Tibial nerve (tissue), 4 donors: ENCODE measurements around the gene H2AZ2. TPM values are rescaled to one million over a fixed set of nuclear protein-coding genes. Genes with fewer than 3 reads are reported as not detected.

Experiments
- DNase-seq, 2 donors: peaks; one replicate each; pipeline ENCODE4 v3.0.0-alpha.2; 2019; ENCODE audit warnings: low spot score in 2 of 2
- H3K27ac ChIP-seq, 4 donors: fragments of 200-600 bp; sonication (generic) in 3 of 4; one replicate each; pipeline ENCODE4 v1.5.1; 2017 to 2019; ENCODE audit warnings: mild to moderate bottlenecking in 1 of 4
- H3K27me3 ChIP-seq, 2 donors: fragments of 200-600 bp; sonication (generic) in 1 of 2; one replicate each; pipeline versions ENCODE4 v1.5.1 to v1.6.0; 2017 to 2019
- H3K36me3 ChIP-seq, 3 donors: fragments of 200-600 bp; sonication (generic); one replicate each; pipeline ENCODE4 v1.5.1; 2018 to 2019
- H3K4me1 ChIP-seq, 4 donors: fragments of 200-600 bp; sonication (generic) in 3 of 4; one replicate each; pipeline ENCODE4 v1.5.1; 2017 to 2019
- H3K4me3 ChIP-seq, 4 donors: fragments of 200-600 bp; sonication (generic) in 3 of 4; one replicate each; pipeline ENCODE4 v1.5.1; 2017 to 2019; ENCODE audit warnings: mild to moderate bottlenecking in 1 of 4, moderate library complexity in 1 of 4
- H3K9me3 ChIP-seq, 4 donors: fragments of 200-600 bp; sonication (generic) in 3 of 4; one replicate each; pipeline ENCODE4 v1.5.1; 2017 to 2019
- EP300 ChIP-seq, 2 donors: sonication (generic); formaldehyde crosslinking; IDR thresholded peaks; one replicate each; pipeline ENCODE4 v1.6.1; 2017; ENCODE audit warnings: antibody characterized with exemption in 2 of 2, mild to moderate bottlenecking in 1 of 2
- POLR2A ChIP-seq, 2 donors: fragments of 450-650 bp; IDR thresholded peaks; one replicate each; pipeline ENCODE4 v1.6.1; 2017; ENCODE audit warnings: antibody characterized with exemption in 2 of 2, mild to moderate bottlenecking in 2 of 2, moderate library complexity in 2 of 2
- WGBS, 2 donors: methylation state at CpG; one replicate each; pipeline ENCODE4 v1.1.5; 2018; 5-methylcytosine and 5-hydroxymethylcytosine counted together
- total RNA-seq, 4 donors: library from RNA; depleted of rRNA; stranded (reverse); fragments of >200 nt; gene quantifications; one replicate each; pipeline ENCODE4 v1.1.0, GENCODE V29; 2016
- TF ChIP-seq, protein P1 (sequence below), 5 experiments: fragments of 200-600 bp in 3 of 5; fragments of 450-650 bp in 2 of 5; sonication (generic) in 3 of 5; IDR thresholded peaks; one replicate each; pipeline ENCODE4 v1.5.1; 2016 to 2019; ENCODE audit warnings: antibody characterized with exemption in 5 of 5, mild to moderate bottlenecking in 3 of 5, moderate library complexity in 2 of 5

Gene H2AZ2
- total RNA-seq, 4 donors from 2014 or later, result 97.5 to 136 (median 126) TPM

DNA sequence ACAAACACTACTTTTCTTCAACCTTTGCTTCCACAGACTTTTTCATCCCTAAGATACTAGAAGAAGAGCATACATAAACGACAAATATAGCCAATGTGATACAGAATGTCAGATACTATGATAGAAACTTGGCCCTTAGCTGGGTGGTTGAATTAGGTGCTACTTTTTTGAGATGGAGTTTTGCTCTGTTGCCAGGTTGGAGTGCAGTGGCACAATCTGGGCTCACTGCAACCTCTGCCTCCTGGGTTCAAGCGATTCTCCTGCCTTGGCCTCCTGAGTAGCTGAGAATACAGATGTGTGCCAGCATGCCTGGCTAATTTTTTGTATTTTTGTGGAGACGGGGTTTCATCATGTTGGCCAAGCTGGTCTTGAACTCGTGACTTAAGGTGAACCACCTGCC, 47.9 kb downstream of the H2AZ2 start:
- TF ChIP-seq EP300 (IDR thresholded peaks at IDR 0.05) (no peak), POLR2A (IDR thresholded peaks at IDR 0.05) (no peak)
- TF ChIP-seq, protein P1, sequence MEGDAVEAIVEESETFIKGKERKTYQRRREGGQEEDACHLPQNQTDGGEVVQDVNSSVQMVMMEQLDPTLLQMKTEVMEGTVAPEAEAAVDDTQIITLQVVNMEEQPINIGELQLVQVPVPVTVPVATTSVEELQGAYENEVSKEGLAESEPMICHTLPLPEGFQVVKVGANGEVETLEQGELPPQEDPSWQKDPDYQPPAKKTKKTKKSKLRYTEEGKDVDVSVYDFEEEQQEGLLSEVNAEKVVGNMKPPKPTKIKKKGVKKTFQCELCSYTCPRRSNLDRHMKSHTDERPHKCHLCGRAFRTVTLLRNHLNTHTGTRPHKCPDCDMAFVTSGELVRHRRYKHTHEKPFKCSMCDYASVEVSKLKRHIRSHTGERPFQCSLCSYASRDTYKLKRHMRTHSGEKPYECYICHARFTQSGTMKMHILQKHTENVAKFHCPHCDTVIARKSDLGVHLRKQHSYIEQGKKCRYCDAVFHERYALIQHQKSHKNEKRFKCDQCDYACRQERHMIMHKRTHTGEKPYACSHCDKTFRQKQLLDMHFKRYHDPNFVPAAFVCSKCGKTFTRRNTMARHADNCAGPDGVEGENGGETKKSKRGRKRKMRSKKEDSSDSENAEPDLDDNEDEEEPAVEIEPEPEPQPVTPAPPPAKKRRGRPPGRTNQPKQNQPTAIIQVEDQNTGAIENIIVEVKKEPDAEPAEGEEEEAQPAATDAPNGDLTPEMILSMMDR (IDR thresholded peaks at IDR 0.05), result no peak
- Histone ChIP-seq H3K9me3 (no peaks in the 10 kb centered on the region), H3K27me3 (no peaks in the 10 kb centered on the region), H3K27ac (no peak overlapping the region), H3K36me3 (peaks cover 8 to 58% (median 14%) of the 10 kb centered on the region in 3 donors), H3K4me1 (peaks cover 0 to 34% (median 19%) of the 10 kb centered on the region in 4 donors), H3K4me3 (no peak overlapping the region)
- WGBS, 2 donors, result 79 to 80% methylated on average over 4 of the region's 4 CpGs
- DNase-seq, result no peak

DNA sequence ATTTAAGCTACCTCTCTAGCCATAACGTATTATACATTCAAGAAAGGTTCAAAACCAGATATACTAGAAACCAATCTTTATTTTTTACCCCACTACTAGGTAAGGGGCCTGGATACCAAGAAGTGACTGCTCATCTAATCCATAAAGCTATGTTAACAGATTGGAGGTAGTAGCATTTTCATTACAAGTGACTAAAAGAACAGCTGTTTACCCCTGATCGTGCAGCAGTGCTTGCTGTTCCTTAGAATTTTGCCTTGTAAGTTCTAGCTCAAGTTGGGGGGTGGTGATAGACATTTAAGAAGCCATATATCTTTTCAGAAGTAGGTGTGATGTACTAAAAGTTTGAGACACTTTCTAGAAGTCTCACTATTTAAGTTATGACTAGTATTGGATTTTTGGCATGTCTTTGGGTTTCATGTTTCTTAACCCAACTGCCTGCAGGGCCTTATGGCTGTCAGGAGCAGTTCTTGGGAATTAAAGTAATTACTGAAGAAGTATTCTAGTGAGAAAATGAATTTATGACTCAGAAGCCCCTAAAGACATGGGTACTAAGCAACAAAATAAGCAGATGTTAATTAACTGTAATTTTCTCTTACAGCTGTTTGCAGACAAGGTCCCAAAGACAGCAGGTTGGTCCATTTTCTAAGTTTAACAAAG, 49.1 kb downstream of the H2AZ2 start:
- WGBS, 2 donors, result 9% methylated on average over 2 of the region's 2 CpGs
- DNase-seq, result no peak
- peaks cover 0 to 34% (median 19%) of the 10 kb centered on the region in 4 donors for H3K4me1 ChIP-seq
- H3K27ac ChIP-seq, result peak overlapping the region in 2 of 4 donors; percentile 96 to 100
- H3K27me3 ChIP-seq, result no peaks in the 10 kb centered on the region
- no peaks in the 10 kb centered on the region for H3K9me3 ChIP-seq
- peak overlapping the region in 3 of 4 donors; percentile 12 to 68 (median 59) for H3K4me3 ChIP-seq
- H3K36me3 ChIP-seq, result peaks cover 8 to 46% (median 14%) of the 10 kb centered on the region in 3 donors
- TF ChIP-seq POLR2A (IDR thresholded peaks at IDR 0.05) (no peak), EP300 (IDR thresholded peaks at IDR 0.05) (no peak)
- TF ChIP-seq, protein P1 (IDR thresholded peaks at IDR 0.05), result no peak

DNA sequence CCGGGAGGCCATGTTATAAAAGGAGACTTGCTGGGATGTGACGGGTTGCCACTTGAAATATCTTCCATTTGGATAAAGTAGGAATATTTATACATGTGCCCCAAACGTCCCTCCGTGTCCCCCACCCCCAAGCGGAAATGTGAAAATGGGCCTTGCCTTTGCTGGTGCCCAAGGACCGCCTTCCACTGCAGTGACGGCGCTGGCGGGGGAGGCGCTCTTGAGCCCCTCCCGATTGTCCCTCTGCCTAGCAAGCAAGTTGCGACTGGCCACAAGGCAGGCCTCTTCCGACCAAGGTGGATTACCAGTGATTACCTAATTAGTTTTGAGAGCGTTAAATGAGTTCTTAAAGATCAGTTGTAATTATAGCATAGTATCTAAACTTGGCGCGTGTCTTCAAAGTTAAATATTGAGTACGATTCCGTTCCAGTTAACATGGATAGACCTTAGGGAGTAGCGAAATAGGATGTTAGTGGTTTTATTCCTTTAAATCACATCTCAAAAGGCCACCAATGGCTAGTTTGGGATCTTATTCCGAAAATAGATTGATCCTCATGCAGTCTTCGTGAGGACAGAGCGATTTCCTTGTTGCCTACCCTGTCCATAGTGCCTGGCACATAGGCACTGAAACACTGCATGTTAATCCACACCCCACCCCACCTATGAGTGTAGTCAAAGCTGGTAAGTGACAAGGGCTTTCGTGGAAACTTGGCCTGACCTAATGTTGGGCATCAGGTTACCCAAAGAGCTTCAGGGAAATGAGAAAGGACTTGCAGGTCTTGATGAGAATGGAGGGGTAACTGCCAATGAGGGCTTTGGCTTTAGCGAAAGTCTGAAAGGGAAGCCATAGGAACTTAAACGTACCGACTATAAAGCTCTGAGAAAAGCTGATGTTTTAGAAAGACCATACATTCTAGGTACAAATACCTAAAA, 50.3 kb downstream of the H2AZ2 start:
- peak in 1 of 2 donors; percentile 91 for TF ChIP-seq EP300 (IDR thresholded peaks at IDR 0.05)
- TF ChIP-seq, protein P1 (IDR thresholded peaks at IDR 0.05), result peak; percentile 44 to 56 (median 52)
- TF ChIP-seq POLR2A (IDR thresholded peaks at IDR 0.05), result peak; percentile 24 to 64
- H3K27me3 ChIP-seq, result no peaks in the 10 kb centered on the region
- peak overlapping the region; percentile 59 to 95 (median 76) for H3K4me3 ChIP-seq
- no peaks in the 10 kb centered on the region for H3K9me3 ChIP-seq
- H3K36me3 ChIP-seq, result peaks cover 8 to 35% (median 13%) of the 10 kb centered on the region in 3 donors
- peaks cover 0 to 34% (median 19%) of the 10 kb centered on the region in 4 donors for H3K4me1 ChIP-seq
- 1 to 3% methylated on average over 26 of the region's 26 CpGs for WGBS, 2 donors
- peak; percentile 82 to 88 for DNase-seq
- H3K27ac ChIP-seq, result peak overlapping the region; percentile 96 to 100 (median 100)

DNA sequence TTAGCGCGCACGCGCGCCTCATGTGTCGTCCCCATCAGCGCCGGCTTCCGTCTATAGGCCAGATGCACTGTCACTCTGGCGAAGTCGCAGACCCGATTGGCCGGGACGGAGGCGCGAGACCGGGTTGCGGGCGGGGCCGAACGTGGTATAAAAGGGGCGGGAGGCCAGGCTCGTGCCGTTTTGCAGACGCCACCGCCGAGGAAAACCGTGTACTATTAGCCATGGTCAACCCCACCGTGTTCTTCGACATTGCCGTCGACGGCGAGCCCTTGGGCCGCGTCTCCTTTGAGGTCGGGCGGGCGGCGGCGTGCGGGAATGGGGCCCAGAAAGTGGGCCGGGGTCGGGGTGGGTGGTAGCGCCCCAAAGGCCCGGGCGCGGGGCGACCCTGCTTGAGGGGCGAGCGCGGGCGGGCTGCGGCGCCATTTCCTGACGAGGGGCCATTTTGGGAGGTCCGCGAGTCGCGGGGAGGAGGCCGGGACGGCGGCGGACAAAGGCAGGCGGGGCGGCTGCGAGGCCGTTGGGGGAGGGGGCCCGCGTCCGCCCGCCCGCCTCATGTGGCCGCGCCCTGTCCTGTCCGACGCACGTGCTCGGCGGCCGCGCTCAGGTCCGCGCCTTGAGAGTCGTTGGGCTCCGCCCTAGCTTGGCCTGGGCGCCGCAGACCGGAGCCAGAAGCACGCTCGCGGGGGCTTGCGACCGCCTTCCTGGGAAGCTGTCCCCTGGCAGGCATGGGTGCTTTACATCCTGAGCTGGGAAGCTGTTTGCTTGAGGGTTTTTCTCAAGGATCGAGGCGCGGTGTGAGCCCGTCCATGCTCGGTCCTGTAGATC, 51.2 kb downstream of the H2AZ2 start, which contains the start of gene PPIA:
Gene PPIA (plus strand): TSS at position 178 of the 825 bp plus-strand sequence. CDS start 44 bp downstream, at position 222.
- Histone ChIP-seq H3K4me1 (peaks cover 0 to 34% (median 19%) of the 10 kb centered on the region in 4 donors), H3K27me3 (no peaks in the 10 kb centered on the region), H3K9me3 (no peaks in the 10 kb centered on the region), H3K36me3 (peaks cover 7 to 26% (median 10%) of the 10 kb centered on the region in 3 donors), H3K4me3 (peak within 1 kb of the TSS; percentile 59 to 95 (median 76)), H3K27ac (peak within 1 kb of the TSS; percentile 96 to 100 (median 100))
- TF ChIP-seq EP300 (IDR thresholded peaks at IDR 0.05) (peak in 1 of 2 donors; percentile 96), POLR2A (IDR thresholded peaks at IDR 0.05) (peak; percentile 92 to 95)
- TF ChIP-seq, protein P1 (IDR thresholded peaks at IDR 0.05), result no peak
- peak; percentile 95 to 96 for DNase-seq
- WGBS, 2 donors, result 1 to 2% methylated on average over 72 to 75 of the region's 99 CpGs
